ACC112 (cell line): ENCODE results near the gene INPP4A.

Source experiments
- H2AFZ ChIP-seq: fragments of 200-600 bp; sonication (generic); one replicate; pipeline ENCODE4 v1.6.0; 2017; ENCODE audit warnings: antibody characterized with exemption, low read length; ENCODE audit not compliant: unreplicated experiment
- H3K27ac ChIP-seq: fragments of 200-600 bp; sonication (generic); 2 replicates; pipeline ENCODE4 v1.5.1; 2014; ENCODE audit warnings: low read depth, mild to moderate bottlenecking, antibody characterized with exemption, low read length, moderate library complexity
- H3K27me3 ChIP-seq: fragments of 200-600 bp; sonication (generic); 2 replicates; pipeline ENCODE4 v1.6.1; 2014; ENCODE audit warnings: mild to moderate bottlenecking, antibody characterized with exemption, low read length, moderate library complexity, mixed read lengths; ENCODE audit not compliant: insufficient read depth
- H3K36me3 ChIP-seq: fragments of 200-600 bp; sonication (generic); 2 replicates; pipeline ENCODE4 v1.6.1; 2016; ENCODE audit warnings: mild to moderate bottlenecking, antibody characterized with exemption, low read length, moderate library complexity, mixed read lengths; ENCODE audit not compliant: insufficient read depth
- H3K4me1 ChIP-seq: fragments of 200-600 bp; sonication (generic); one replicate; pipeline ENCODE4 v1.6.1; 2016; ENCODE audit warnings: low read length, mixed read lengths; ENCODE audit not compliant: insufficient read depth, unreplicated experiment, control insufficient read depth
- H3K4me3 ChIP-seq: fragments of 200-600 bp; sonication (generic); 2 replicates; pipeline ENCODE4 v1.5.1; 2014; ENCODE audit warnings: mild to moderate bottlenecking, low read depth, low read length
- H3K79me2 ChIP-seq: fragments of 200-600 bp; sonication (generic); one replicate; pipeline ENCODE4 v1.6.0; 2016; ENCODE audit warnings: low read length; ENCODE audit not compliant: control insufficient read depth, unreplicated experiment, insufficient read depth

The INPP4A gene

GRCh38 chr2:98468621-98469236 is 24.1 kb downstream of the INPP4A start:
- Histone ChIP-seq H3K27me3 (no peaks in the 10 kb centered on the region), H3K79me2 (peaks cover 28% of the 10 kb centered on the region), H3K4me1 (peaks cover 10% of the 10 kb centered on the region), H3K27ac (no peak overlapping the region), H2AFZ (no peak overlapping the region), H3K4me3 (no peak overlapping the region), H3K36me3 (no peaks in the 10 kb centered on the region)

GRCh38 chr2:98469862-98470544 is 25.3 kb downstream of the INPP4A start:
- H3K27ac ChIP-seq = no peak overlapping the region
- no peak overlapping the region for H3K4me3 ChIP-seq
- no peaks in the 10 kb centered on the region for H3K36me3 ChIP-seq
- no peak overlapping the region for H2AFZ ChIP-seq
- H3K4me1 ChIP-seq = peaks cover 10% of the 10 kb centered on the region
- H3K79me2 ChIP-seq = peaks cover 28% of the 10 kb centered on the region
- H3K27me3 ChIP-seq = no peaks in the 10 kb centered on the region

DNA sequence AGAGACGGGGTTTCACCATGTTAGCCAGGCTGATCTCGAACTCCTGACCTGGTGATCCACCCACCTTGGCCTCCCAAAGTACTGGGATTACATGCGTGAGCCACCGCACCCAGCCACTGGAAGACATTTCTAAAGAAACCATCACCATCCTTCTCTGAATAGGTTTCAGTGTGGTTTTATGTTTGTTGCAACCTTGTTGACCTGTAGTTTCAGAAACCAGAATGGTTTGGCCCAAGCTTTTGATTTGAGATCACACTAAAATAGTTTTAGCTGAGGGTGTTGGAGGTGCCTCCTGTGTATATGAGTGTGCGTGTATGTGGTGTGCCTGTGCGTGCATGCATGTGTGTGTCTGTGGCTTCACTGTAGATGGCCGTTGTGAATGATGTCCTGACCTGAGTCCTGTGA is 26.2 kb downstream of the INPP4A start:
- Histone ChIP-seq H3K4me3 (no peak overlapping the region), H3K27me3 (no peaks in the 10 kb centered on the region), H2AFZ (no peak overlapping the region), H3K79me2 (peaks cover 28% of the 10 kb centered on the region), H3K36me3 (no peaks in the 10 kb centered on the region), H3K27ac (no peak overlapping the region), H3K4me1 (peaks cover 10% of the 10 kb centered on the region)

GRCh38 chr2:98471402-98472131 is 26.9 kb downstream of the INPP4A start:
- Histone ChIP-seq H3K4me1 (peaks cover 12% of the 10 kb centered on the region), H3K27me3 (no peaks in the 10 kb centered on the region), H3K79me2 (peaks cover 25% of the 10 kb centered on the region), H3K4me3 (no peak overlapping the region), H2AFZ (no peak overlapping the region), H3K36me3 (no peaks in the 10 kb centered on the region), H3K27ac (no peak overlapping the region)

DNA sequence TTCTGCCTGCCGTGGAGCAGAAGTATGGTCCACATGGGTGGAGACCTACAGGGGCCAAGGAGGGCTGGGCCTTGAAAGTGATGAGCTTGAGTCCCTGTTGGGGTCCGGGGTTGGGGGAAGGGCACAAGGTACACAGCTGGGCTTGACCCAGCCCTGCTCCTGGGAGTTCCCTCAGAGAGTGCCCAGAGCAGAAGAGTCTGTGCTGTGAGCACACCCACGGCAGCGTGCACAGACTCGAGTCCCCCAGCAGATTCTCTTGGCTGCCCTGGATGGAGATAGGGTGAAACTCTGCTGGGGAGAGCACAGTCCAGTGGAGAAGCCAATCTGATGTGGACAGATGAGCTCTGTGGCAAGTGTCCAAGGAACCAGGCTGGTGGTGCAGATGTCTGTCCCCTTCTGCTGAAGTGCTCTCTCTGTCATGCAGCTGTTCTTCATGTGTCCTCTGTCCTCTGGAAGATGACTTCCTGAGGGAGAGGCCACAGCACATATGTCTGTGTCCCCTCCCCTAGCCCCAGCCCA is 27.5 kb downstream of the INPP4A start:
- Histone ChIP-seq H3K36me3 (no peaks in the 10 kb centered on the region), H3K79me2 (peaks cover 22% of the 10 kb centered on the region), H3K4me3 (no peak overlapping the region), H3K27me3 (no peaks in the 10 kb centered on the region), H3K27ac (no peak overlapping the region), H3K4me1 (peaks cover 12% of the 10 kb centered on the region), H2AFZ (no peak overlapping the region)

DNA sequence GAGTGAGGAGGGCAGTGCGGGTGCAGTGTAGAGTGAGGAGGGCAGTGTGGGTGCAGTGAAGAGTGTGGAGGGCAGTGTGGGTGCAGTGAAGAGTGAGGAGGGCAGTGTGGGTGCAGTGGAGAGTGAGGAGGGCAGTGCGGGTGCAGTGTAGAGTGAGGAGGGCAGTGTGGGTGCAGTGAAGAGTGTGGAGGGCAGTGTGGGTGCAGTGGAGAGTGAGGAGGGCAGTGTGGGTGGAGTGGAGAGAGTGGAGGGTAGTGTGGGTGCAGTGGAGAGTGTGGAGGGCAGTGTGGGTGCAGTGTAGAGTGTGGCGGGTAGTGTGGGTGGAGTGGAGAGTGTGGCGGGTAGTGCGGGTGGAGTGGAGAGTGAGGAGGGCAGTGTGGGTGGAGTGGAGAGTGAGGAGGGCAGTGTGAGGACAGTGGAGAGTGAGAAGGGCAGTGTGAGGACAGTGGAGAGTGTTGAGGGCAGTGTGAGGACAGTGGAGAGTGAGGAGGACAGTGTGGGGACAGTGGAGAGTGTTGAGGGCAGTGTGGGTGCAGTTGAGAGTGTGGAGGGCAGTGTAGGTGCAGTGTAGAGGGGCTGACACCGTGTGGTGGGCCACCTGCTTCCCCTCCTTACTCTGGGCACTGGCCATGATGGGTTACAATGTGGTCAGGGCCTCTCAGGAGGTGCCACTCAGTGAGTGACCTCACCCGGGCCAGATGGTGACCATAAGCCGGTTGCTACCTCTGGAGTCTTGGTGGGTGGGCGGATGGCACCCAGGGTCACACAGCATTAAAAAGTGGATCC is 28.5 kb downstream of the INPP4A start:
- Histone ChIP-seq H2AFZ (no peak overlapping the region), H3K4me3 (no peak overlapping the region), H3K4me1 (peaks cover 12% of the 10 kb centered on the region), H3K79me2 (peaks cover 20% of the 10 kb centered on the region), H3K27me3 (no peaks in the 10 kb centered on the region), H3K27ac (no peak overlapping the region), H3K36me3 (no peaks in the 10 kb centered on the region)

GRCh38 chr2:98473995-98474780 is 29.5 kb downstream of the INPP4A start:
- H3K4me1 ChIP-seq = peaks cover 16% of the 10 kb centered on the region

GRCh38 chr2:98474979-98475632 is 30.4 kb downstream of the INPP4A start:
- Histone ChIP-seq H3K27me3 (no peaks in the 10 kb centered on the region), H3K79me2 (peaks cover 16% of the 10 kb centered on the region), H3K4me1 (peaks cover 25% of the 10 kb centered on the region), H3K4me3 (no peak overlapping the region), H3K36me3 (no peaks in the 10 kb centered on the region), H3K27ac (no peak overlapping the region), H2AFZ (no peak overlapping the region)

More at GRCh38 chr2:98473995-98474780, 29.5 kb downstream of the INPP4A start:
- Histone ChIP-seq H3K4me3 (no peak overlapping the region), H3K27ac (no peak overlapping the region), H2AFZ (no peak overlapping the region), H3K27me3 (no peaks in the 10 kb centered on the region), H3K79me2 (peaks cover 19% of the 10 kb centered on the region), H3K36me3 (no peaks in the 10 kb centered on the region)

DNA sequence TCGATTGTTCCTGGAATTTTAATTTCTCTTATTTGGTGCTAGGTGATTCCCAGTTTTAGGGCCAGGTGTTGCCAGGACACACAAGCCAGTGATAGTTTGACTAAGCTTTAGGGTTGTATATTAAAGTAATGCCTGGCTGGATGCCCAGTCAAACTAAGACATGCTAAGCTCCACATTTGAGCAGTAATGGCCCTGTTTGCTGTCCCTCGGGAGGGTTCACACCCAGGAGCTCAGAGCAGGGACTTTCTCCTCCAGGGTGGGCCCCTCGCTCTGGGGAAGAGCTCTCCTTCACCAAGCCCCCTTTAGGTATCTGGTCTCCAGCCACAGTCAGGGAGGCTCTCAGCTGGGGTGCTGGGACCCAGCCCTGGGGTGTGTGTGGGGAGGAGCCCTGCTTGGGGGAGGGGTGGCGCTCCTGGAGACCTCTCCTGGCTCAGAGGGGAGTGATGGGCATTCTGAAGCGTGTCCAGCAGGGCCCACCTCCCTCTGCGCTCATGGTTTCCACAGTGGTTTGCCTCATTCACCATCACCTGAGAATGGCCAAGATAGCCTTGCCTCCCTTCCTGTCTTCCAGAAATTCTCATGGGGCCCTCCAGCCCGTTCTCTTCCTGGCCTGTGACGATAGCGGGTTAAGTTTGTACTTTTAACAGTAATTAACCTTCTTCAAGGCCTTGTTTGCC is 31.7 kb downstream of the INPP4A start:
- H3K27ac ChIP-seq = no peak overlapping the region
- H3K79me2 ChIP-seq = peaks cover 9% of the 10 kb centered on the region
- no peak overlapping the region for H2AFZ ChIP-seq
- no peak overlapping the region for H3K4me3 ChIP-seq
- H3K36me3 ChIP-seq = no peaks in the 10 kb centered on the region
- no peaks in the 10 kb centered on the region for H3K27me3 ChIP-seq
- peaks cover 28% of the 10 kb centered on the region for H3K4me1 ChIP-seq
